ENCODE measurements around the gene GALE.

GRCh38 chr1:23751815-23752200, 48.7 kb downstream of the GALE start:
- no peak for TF ChIP-seq CTCF (IDR thresholded peaks at IDR 0.05)
- TF ChIP-seq POLR2A (IDR thresholded peaks at IDR 0.05), result no peak
